ENCODE measurements around the gene FANCG.

DNA sequence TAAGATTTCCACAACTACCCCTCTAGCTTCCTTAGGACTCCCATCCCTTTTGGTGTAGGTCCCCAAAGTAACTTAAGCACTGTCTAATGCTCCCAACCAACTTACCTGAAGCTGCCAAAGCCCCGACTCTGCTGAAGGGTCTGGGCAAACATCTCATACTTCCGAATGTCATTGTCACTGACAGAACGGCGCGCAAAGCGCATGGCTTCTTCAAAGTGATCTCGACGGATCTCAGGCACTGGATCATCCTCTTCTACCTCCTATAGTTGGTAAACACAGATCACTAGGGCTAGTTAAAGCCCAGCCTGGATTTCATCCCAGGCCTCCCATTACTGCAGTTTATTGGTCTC lies 22.5 kb downstream of the FANCG start:
- TF ChIP-seq, protein P1, sequence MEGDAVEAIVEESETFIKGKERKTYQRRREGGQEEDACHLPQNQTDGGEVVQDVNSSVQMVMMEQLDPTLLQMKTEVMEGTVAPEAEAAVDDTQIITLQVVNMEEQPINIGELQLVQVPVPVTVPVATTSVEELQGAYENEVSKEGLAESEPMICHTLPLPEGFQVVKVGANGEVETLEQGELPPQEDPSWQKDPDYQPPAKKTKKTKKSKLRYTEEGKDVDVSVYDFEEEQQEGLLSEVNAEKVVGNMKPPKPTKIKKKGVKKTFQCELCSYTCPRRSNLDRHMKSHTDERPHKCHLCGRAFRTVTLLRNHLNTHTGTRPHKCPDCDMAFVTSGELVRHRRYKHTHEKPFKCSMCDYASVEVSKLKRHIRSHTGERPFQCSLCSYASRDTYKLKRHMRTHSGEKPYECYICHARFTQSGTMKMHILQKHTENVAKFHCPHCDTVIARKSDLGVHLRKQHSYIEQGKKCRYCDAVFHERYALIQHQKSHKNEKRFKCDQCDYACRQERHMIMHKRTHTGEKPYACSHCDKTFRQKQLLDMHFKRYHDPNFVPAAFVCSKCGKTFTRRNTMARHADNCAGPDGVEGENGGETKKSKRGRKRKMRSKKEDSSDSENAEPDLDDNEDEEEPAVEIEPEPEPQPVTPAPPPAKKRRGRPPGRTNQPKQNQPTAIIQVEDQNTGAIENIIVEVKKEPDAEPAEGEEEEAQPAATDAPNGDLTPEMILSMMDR (IDR thresholded peaks at IDR 0.05) = no peak
- TF ChIP-seq SIN3A (IDR thresholded peaks at IDR 0.05; ENCODE audit: borderline replicate concordance, insufficient read depth, low read depth, low read length) (no peak), POLR2AphosphoS5 (IDR thresholded peaks at IDR 0.05; ENCODE audit: low read depth, low read length) (no peak)

All from Panc1 (cell line).